RWPE2 (cell line): Measurements from ENCODE around the gene BEST1.

Experiments used
- ATAC-seq: fragments of 200-7000 bp; cut with Tn5 transposase; 3 replicates; pipeline ENCODE4 v1.9.1; 2021; ENCODE audit warnings: low read depth
- DNase-seq: peaks from one replicate; pipeline ENCODE4 v3.0.0-alpha.2; 2020; ENCODE audit warnings: low spot score
- H3K27ac ChIP-seq: fragments of 450-650 bp; 2 replicates; pipeline ENCODE4 v1.5.1; 2017; ENCODE audit warnings: mild to moderate bottlenecking; ENCODE audit not compliant: poor library complexity, severe bottlenecking
- H3K27me3 ChIP-seq: fragments of 250-450 bp; sonication (Bioruptor Pico); 2 replicates; pipeline ENCODE4 v1.5.1; 2021; ENCODE audit warnings: mild to moderate bottlenecking, moderate library complexity; ENCODE audit not compliant: insufficient read depth, poor library complexity, severe bottlenecking
- H3K36me3 ChIP-seq: fragments of 250-450 bp; sonication (Bioruptor Pico); 2 replicates; pipeline ENCODE4 v1.5.1; 2020; ENCODE audit warnings: low read depth, mild to moderate bottlenecking, moderate library complexity
- H3K4me1 ChIP-seq: fragments of 250-450 bp; sonication (Bioruptor Pico); 2 replicates; pipeline ENCODE4 v1.5.1; 2021; ENCODE audit warnings: mild to moderate bottlenecking, moderate library complexity; ENCODE audit not compliant: insufficient read depth, poor library complexity, severe bottlenecking
- H3K4me3 ChIP-seq: fragments of 250-450 bp; sonication (Bioruptor Pico); 2 replicates; pipeline ENCODE4 v1.5.1; 2021; ENCODE audit warnings: mild to moderate bottlenecking, moderate library complexity; ENCODE audit not compliant: severe bottlenecking
- H3K9me3 ChIP-seq: fragments of 250-450 bp; sonication (Bioruptor Pico); 2 replicates; pipeline ENCODE4 v1.5.1; 2021; ENCODE audit warnings: mild to moderate bottlenecking, moderate library complexity; ENCODE audit not compliant: severe bottlenecking
- CTCF ChIP-seq: fragments of 450-650 bp; IDR thresholded peaks from one replicate; pipeline ENCODE4 v1.5.1; 2017; ENCODE audit warnings: mild to moderate bottlenecking, moderate library complexity; ENCODE audit not compliant: poor library complexity, severe bottlenecking

BEST1 gene

DNA sequence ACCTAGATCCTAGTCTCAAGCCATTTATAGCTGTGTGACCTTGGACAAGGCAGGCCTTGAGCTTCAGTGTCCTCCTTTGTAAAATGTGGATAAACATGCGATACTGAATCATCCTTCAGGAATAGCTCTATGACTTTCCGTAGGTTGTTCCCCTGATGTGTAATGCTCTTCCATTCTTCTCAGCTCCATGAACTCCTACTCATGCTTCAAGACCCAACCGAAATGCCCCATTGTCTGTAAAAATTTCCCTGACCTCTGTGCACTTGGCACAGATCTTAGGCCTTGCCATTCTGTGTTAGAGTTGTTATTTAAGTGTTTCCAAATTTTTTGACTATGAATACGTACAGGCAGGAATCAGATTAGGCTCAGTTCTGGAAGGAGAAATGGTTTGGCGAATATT is 3.3 kb upstream of the BEST1 start:
- no peak for TF ChIP-seq CTCF
- Histone ChIP-seq H3K27me3 (no peaks in the 10 kb centered on the region), H3K4me3 (no peak overlapping the region), H3K27ac (no peak overlapping the region), H3K4me1 (peaks cover 3% of the 10 kb centered on the region), H3K36me3 (no peaks in the 10 kb centered on the region), H3K9me3 (no peaks in the 10 kb centered on the region)
- DNase-seq (no peak), ATAC-seq (no peak)

- Histone ChIP-seq H3K27me3 (no peaks in the 10 kb centered on the region), H3K4me3 (no peak overlapping the region), H3K36me3 (no peaks in the 10 kb centered on the region), H3K9me3 (no peaks in the 10 kb centered on the region), H3K27ac (no peak overlapping the region), H3K4me1 (peaks cover 3% of the 10 kb centered on the region)
- TF ChIP-seq CTCF: peak; percentile 93
- ATAC-seq (peak; percentile 80), DNase-seq (no peak)
Observed at GRCh38 chr11:61947486-61948210, 2.5 kb upstream of the BEST1 start.

DNA sequence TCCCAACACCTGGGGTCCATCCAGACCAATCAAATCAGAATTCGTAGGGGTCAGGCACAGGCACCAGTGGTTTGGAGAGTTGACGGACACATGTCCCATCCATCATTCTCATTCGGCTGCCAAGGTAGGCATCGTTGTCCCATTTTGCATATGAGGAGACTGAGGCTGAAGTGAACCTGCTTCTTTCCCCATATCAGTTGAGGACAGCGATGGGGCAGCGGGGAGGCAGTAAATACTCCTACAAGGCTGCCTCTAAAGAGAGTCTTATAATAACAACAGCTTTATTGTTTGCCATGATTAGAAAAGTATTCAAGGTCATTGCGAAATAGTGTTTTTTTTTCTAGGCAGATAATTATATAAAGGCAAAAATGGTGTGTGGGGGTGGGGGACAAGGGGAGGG is 1.6 kb upstream of the BEST1 start:
- no peak for ATAC-seq
- no peaks in the 10 kb centered on the region for H3K27me3 ChIP-seq

DNA sequence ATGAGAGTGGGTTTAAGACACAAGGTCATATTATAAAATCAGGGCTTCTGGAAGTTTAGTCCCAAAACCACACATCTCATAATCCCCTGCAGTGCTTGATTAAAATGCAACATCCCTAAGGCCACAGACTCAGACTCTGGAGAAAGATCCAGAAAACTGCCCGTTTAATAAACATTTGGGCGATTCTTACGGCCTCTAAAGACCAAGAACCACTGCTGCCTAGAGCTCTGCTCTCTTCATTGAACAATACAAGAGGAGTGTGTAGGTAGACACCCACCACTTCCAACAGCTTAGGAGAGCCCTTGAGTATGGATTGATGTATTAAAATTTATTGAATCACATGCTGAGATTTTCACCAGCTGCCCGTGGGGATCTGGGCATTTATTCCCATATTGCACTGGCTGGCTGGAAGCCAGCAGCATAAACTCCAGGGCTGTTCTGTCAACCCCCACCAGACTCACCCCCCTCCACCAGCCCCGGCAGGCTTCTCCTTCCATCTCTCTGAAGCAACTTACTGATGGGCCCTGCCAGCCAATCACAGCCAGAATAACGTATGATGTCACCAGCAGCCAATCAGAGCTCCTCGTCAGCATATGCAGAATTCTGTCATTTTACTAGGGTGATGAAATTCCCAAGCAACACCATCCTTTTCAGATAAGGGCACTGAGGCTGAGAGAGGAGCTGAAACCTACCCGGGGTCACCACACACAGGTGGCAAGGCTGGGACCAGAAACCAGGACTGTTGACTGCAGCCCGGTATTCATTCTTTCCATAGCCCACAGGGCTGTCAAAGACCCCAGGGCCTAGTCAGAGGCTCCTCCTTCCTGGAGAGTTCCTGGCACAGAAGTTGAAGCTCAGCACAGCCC is 749 bp upstream of the BEST1 start:
- Histone ChIP-seq H3K4me3 (no peak overlapping the region), H3K4me1 (peaks cover 3% of the 10 kb centered on the region), H3K27me3 (no peaks in the 10 kb centered on the region), H3K27ac (no peak overlapping the region), H3K9me3 (no peaks in the 10 kb centered on the region), H3K36me3 (no peaks in the 10 kb centered on the region)
- ATAC-seq (peak; percentile 31; the same call in 2 of the 3 replicates), DNase-seq (no peak)
- TF ChIP-seq CTCF: no peak

More for the DNA sequence above, 1.6 kb upstream of the BEST1 start:
- no peak for TF ChIP-seq CTCF
- peaks cover 3% of the 10 kb centered on the region for H3K4me1 ChIP-seq
- no peak overlapping the region for H3K27ac ChIP-seq
- H3K4me3 ChIP-seq: no peak overlapping the region
- no peaks in the 10 kb centered on the region for H3K36me3 ChIP-seq
- no peaks in the 10 kb centered on the region for H3K9me3 ChIP-seq
- DNase-seq: no peak
